Upper lobe of right lung (tissue), 1 donor: ENCODE data around the gene FANCE. TPM values are rescaled to one million over a fixed set of nuclear protein-coding genes. Genes with fewer than 3 reads are reported as not detected.
A peak's percentile ranks its signal among the peaks of the same experiment; 100 is the strongest.

ENCODE experiments used
- ATAC-seq: fragments of 200-7000 bp; cut with Tn5 transposase; one replicate; pipeline ENCODE4 v1.9.1; 2020; ENCODE audit warnings: mild to moderate bottlenecking, moderate library complexity
- DNase-seq: peaks from one replicate; pipeline ENCODE4 v3.0.0-alpha.2; 2020
- H3K27ac ChIP-seq: fragments of 200-600 bp; one replicate; pipeline ENCODE4 v1.8.0; 2022
- H3K27me3 ChIP-seq: fragments of 200-600 bp; one replicate; pipeline ENCODE4 v1.8.0; 2022; ENCODE audit warnings: mild to moderate bottlenecking
- H3K36me3 ChIP-seq: fragments of 200-600 bp; one replicate; pipeline ENCODE4 v1.8.0; 2022
- H3K4me1 ChIP-seq: fragments of 200-600 bp; one replicate; pipeline ENCODE4 v1.8.0; 2022
- H3K4me3 ChIP-seq: fragments of 200-600 bp; one replicate; pipeline ENCODE4 v1.8.0; 2022; ENCODE audit warnings: mild to moderate bottlenecking
- H3K9me3 ChIP-seq: fragments of 200-600 bp; one replicate; pipeline ENCODE4 v1.8.0; 2022
- intact Hi-C: fragments of 100-400 bp; cut with DNase I; formaldehyde crosslinking; loops from one replicate; pipeline ENCODE4 v1.11.0; 2022
- total RNA-seq: library from RNA; stranded (reverse); fragmentation: NEBNext Ultra II Directional; extraction: Animal tissue kit (Norgen Biotek cat#: 25700); gene quantifications from one replicate; pipeline ENCODE4 v1.2.1, GENCODE V29; 2021
- TF ChIP-seq, protein P1 (sequence below): fragments of 200-600 bp; IDR thresholded peaks from one replicate; pipeline ENCODE4 v1.8.0; 2022; ENCODE audit warnings: antibody characterized with exemption
- donor health status: DM: no; HTN: yes; CAD: no; lungs with severe emphysema.

The FANCE gene
- total RNA-seq, 1 donor from 2014 or later: 10.4 TPM

DNA sequence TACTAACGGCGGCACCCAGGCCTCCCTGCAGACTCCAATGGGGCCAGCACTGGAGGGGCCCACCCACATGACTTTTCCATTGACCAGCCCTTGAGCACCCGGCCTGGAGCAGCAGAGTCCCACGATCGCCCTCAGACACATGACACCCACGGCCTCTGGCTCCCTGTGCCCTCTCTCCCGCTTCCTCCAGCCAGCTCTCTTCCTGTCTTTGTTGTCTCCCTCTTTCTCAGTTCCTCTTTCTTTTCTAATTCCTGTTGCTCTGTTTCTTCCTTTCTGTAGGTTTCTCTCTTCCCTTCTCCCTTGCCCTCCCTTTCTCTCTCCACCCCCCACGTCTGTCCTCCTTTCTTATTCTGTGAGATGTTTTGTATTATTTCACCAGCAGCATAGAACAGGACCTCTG lies 26.1 kb upstream of the FANCE start:
- TF ChIP-seq, protein P1, sequence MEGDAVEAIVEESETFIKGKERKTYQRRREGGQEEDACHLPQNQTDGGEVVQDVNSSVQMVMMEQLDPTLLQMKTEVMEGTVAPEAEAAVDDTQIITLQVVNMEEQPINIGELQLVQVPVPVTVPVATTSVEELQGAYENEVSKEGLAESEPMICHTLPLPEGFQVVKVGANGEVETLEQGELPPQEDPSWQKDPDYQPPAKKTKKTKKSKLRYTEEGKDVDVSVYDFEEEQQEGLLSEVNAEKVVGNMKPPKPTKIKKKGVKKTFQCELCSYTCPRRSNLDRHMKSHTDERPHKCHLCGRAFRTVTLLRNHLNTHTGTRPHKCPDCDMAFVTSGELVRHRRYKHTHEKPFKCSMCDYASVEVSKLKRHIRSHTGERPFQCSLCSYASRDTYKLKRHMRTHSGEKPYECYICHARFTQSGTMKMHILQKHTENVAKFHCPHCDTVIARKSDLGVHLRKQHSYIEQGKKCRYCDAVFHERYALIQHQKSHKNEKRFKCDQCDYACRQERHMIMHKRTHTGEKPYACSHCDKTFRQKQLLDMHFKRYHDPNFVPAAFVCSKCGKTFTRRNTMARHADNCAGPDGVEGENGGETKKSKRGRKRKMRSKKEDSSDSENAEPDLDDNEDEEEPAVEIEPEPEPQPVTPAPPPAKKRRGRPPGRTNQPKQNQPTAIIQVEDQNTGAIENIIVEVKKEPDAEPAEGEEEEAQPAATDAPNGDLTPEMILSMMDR: no peak
- Histone ChIP-seq H3K4me3 (no peak overlapping the region), H3K27ac (no peak overlapping the region), H3K4me1 (peaks cover 4% of the 10 kb centered on the region), H3K27me3 (no peaks in the 10 kb centered on the region), H3K9me3 (peaks cover 19% of the 10 kb centered on the region), H3K36me3 (peaks cover 36% of the 10 kb centered on the region)
- peak; percentile 74 for DNase-seq
- ATAC-seq: peak; percentile 88
- intact Hi-C loops: no loop called here

GRCh38 chr6:35427435-35427834 lies 24.7 kb upstream of the FANCE start:
- H3K27ac ChIP-seq: no peak overlapping the region
- H3K36me3 ChIP-seq: peaks cover 27% of the 10 kb centered on the region
- peaks cover 4% of the 10 kb centered on the region for H3K4me1 ChIP-seq
- intact Hi-C loops: no loop called here
- peaks cover 19% of the 10 kb centered on the region for H3K9me3 ChIP-seq
- peak; percentile 4 for ATAC-seq
- TF ChIP-seq, protein P1: no peak
- H3K4me3 ChIP-seq: no peak overlapping the region
- H3K27me3 ChIP-seq: no peaks in the 10 kb centered on the region
- DNase-seq: no peak

DNA sequence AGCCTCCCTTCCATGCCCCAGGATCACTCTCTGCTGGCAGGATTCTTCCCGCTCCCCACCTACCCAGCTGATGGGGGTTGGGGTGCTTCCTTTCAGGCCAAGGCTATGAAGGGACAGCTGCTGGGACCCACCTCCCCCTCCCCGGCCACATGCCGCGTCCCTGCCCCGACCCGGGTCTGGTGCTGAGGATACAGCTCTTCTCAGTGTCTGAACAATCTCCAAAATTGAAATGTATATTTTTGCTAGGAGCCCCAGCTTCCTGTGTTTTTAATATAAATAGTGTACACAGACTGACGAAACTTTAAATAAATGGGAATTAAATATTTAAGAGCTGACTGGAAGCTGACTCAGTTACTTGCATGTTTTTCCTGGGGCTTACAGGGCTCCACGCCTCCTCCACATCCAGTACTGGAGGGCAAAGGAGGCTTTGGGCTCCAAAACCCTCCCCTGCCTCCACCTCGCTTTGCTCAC lies 24.3 kb upstream of the FANCE start:
- Histone ChIP-seq H3K36me3 (peaks cover 27% of the 10 kb centered on the region), H3K4me3 (no peak overlapping the region), H3K4me1 (peaks cover 4% of the 10 kb centered on the region), H3K27ac (no peak overlapping the region), H3K27me3 (no peaks in the 10 kb centered on the region), H3K9me3 (peaks cover 19% of the 10 kb centered on the region)
- ATAC-seq (no peak), DNase-seq (no peak)
- TF ChIP-seq, protein P1: no peak
- intact Hi-C loops: no loop called here

- H3K4me1 ChIP-seq: peaks cover 4% of the 10 kb centered on the region
- H3K9me3 ChIP-seq: peaks cover 19% of the 10 kb centered on the region
- ATAC-seq: no peak
- H3K27me3 ChIP-seq: no peaks in the 10 kb centered on the region
- TF ChIP-seq, protein P1: no peak
- intact Hi-C loops: no loop called here
- H3K4me3 ChIP-seq: no peak overlapping the region
- peaks cover 25% of the 10 kb centered on the region for H3K36me3 ChIP-seq
- H3K27ac ChIP-seq: no peak overlapping the region
- no peak for DNase-seq
These were observed 23.6 kb upstream of the FANCE start for GRCh38 chr6:35428421-35429149.

DNA sequence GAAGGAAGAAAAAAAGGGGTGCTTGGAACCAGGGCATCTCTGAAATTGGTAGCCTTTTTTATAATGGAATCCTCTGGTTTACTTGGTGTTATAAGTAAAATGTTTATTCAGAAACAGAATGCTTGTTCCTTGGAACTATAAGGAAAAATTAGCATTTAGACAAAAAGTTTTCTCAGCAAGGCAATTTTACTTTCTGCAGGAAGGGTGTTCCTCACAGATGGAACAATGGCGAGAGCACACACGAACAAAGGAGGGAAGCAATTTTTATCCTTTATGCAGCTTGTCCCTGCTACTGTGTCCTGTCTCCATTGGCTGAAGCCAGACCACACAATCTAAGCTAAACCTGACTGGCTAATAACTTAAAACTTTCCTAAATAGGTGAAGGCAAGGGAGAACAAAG lies 22.7 kb upstream of the FANCE start:
- Histone ChIP-seq H3K4me3 (no peak overlapping the region), H3K27me3 (no peaks in the 10 kb centered on the region), H3K27ac (no peak overlapping the region), H3K4me1 (peaks cover 4% of the 10 kb centered on the region), H3K36me3 (peaks cover 17% of the 10 kb centered on the region), H3K9me3 (peaks cover 19% of the 10 kb centered on the region)
- DNase-seq (no peak), ATAC-seq (no peak)
- TF ChIP-seq, protein P1: no peak
- intact Hi-C loops: no loop called here
